ENCODE results near the gene CERS1. TPM values are rescaled to one million over a fixed set of nuclear protein-coding genes. Genes with fewer than 3 reads are reported as not detected.

Gene CERS1
- 10 to 100 TPM; 64.5 to 73.2 TPM for total RNA-seq
- 43.0 TPM for polyA plus RNA-seq (ENCODE audit: insufficient read depth, low read depth, low replicate concordance)
- long read RNA-seq, donor 1, partial matches to known transcripts = 0 of 7 reads
- long read RNA-seq, donor 1, other reads (novel, unspliced or antisense) = 0 of 7 reads
- long read RNA-seq, donor 2, transcript CERS1-201 (6 exons, 2,094 nt) = major isoform, 6 of 6 reads
- long read RNA-seq, donor 2, partial matches to known transcripts = 0 of 6 reads
- long read RNA-seq, donor 2, other reads (novel, unspliced or antisense) = 0 of 6 reads

GRCh38 chr19:18895824-18896341 lies at the start of gene CERS1:
CERS1 (minus strand) TSS chr19:18896158; CDS start chr19:18896072, 86 bp downstream.
- TF ChIP-seq POLR2A (IDR thresholded peaks at IDR 0.05) (no peak), CTCF (IDR thresholded peaks at IDR 0.05) (no peak)
- H3K9me3 ChIP-seq = no peaks in the 10 kb centered on the region
- no peaks in the 10 kb centered on the region for H3K27me3 ChIP-seq
- peaks cover 21% of the 10 kb centered on the region for H3K4me1 ChIP-seq
- H3K36me3 ChIP-seq (ENCODE audit: low read depth, missing control alignments) = no peaks in the 10 kb centered on the region
- intact Hi-C loops (cut with DNase I; ENCODE audit: low total_unique reads) = no loop called here
- peak within 1 kb of the TSS; percentile 50 to 65 for H3K4me3 ChIP-seq
- 2% methylated on average over 32 of the region's 89 CpGs; no CpG with 5 or more reads in 1 of the 2 donors for WGBS, 2 donors
- H3K27ac ChIP-seq = peak within 1 kb of the TSS; percentile 53 to 72
- no peak for DNase-seq

- TF ChIP-seq POLR2A (IDR thresholded peaks at IDR 0.05) = no peak
- no peak for TF ChIP-seq CTCF (IDR thresholded peaks at IDR 0.05)
- Histone ChIP-seq H3K36me3 (ENCODE audit: low read depth, missing control alignments) (no peaks in the 10 kb centered on the region), H3K27me3 (no peaks in the 10 kb centered on the region), H3K9me3 (no peaks in the 10 kb centered on the region), H3K4me1 (no peaks in the 10 kb centered on the region), H3K27ac (no peak overlapping the region), H3K4me3 (no peak overlapping the region)
- 90 to 92% methylated on average over 9 of the region's 9 CpGs for WGBS, 2 donors
- DNase-seq = no peak
- intact Hi-C loops (cut with DNase I; ENCODE audit: low total_unique reads) = no loop called here
These were observed 49.3 kb upstream of the CERS1 start for GRCh38 chr19:18945297-18945696.

- intact Hi-C loops (cut with DNase I; ENCODE audit: low total_unique reads) = no loop called here
- Histone ChIP-seq H3K9me3 (no peaks in the 10 kb centered on the region), H3K4me1 (peaks cover 9% of the 10 kb centered on the region), H3K36me3 (ENCODE audit: low read depth, missing control alignments) (no peaks in the 10 kb centered on the region), H3K27ac (no peak overlapping the region), H3K27me3 (no peaks in the 10 kb centered on the region), H3K4me3 (no peak overlapping the region)
- TF ChIP-seq POLR2A (IDR thresholded peaks at IDR 0.05) = no peak
- no peak for TF ChIP-seq CTCF (IDR thresholded peaks at IDR 0.05)
- no peak for DNase-seq
- WGBS, 2 donors = 84 to 90% methylated on average over 4 of the region's 4 CpGs
These were observed 47.5 kb upstream of the CERS1 start for GRCh38 chr19:18943465-18943864.

GRCh38 chr19:18942692-18943091 lies 46.7 kb upstream of the CERS1 start:
- no peaks in the 10 kb centered on the region for H3K9me3 ChIP-seq
- WGBS, 2 donors = 89% methylated on average over 6 of the region's 6 CpGs
- H3K27ac ChIP-seq = no peak overlapping the region
- H3K27me3 ChIP-seq = no peaks in the 10 kb centered on the region
- no peak overlapping the region for H3K4me3 ChIP-seq
- intact Hi-C loops (cut with DNase I; ENCODE audit: low total_unique reads) = no loop called here
- H3K36me3 ChIP-seq (ENCODE audit: low read depth, missing control alignments) = no peaks in the 10 kb centered on the region
- no peak for DNase-seq
- H3K4me1 ChIP-seq = peaks cover 9% of the 10 kb centered on the region
- TF ChIP-seq POLR2A (IDR thresholded peaks at IDR 0.05) = no peak
- no peak for TF ChIP-seq CTCF (IDR thresholded peaks at IDR 0.05)

Measured in testis (tissue), 5 donors.